Ovary (tissue), 3 donors: ENCODE data around the gene RALBP1.

Experiments
- CTCF ChIP-seq, 3 donors: fragments of 450-650 bp in 2 of 3; fragments of 200-600 bp in 1 of 3; IDR thresholded peaks; one replicate each; pipeline versions ENCODE4 v1.5.1 to v1.8.0; 2016 to 2022; ENCODE audit warnings: antibody characterized with exemption in 3 of 3, mild to moderate bottlenecking in 1 of 3
- EP300 ChIP-seq: sonication (generic); formaldehyde crosslinking; IDR thresholded peaks from one replicate; pipeline ENCODE4 v1.6.1; 2017; ENCODE audit warnings: antibody characterized with exemption
- POLR2A ChIP-seq: fragments of 450-650 bp; IDR thresholded peaks from one replicate; pipeline ENCODE4 v1.6.1; 2017; ENCODE audit warnings: antibody characterized with exemption, mild to moderate bottlenecking, moderate library complexity
- donor health status: DM: no; HTN: no; CAD: no.

- TF ChIP-seq CTCF (IDR thresholded peaks at IDR 0.05) (no peak), POLR2A (no peak), EP300 (no peak)
Observed at GRCh38 chr18:9428862-9429661, 46.3 kb upstream of the RALBP1 start.
